DOHH2 (cell line): ENCODE measurements around the gene GREB1.

Experiments
- EZH2phosphoT487 ChIP-seq: fragments of 200-600 bp; sonication (generic); IDR thresholded peaks from 2 replicates; pipeline ENCODE4 v1.6.1; 2017; ENCODE audit warnings: borderline replicate concordance, mild to moderate bottlenecking, antibody characterized with exemption, low read length, moderate library complexity, mixed read lengths
- TF ChIP-seq, protein P1 (sequence below): fragments of 200-600 bp; sonication (generic); IDR thresholded peaks from one replicate; pipeline ENCODE4 v1.5.1; 2014; ENCODE audit warnings: antibody characterized with exemption, mild to moderate bottlenecking, low read depth, low read length; ENCODE audit not compliant: poor library complexity, severe bottlenecking

DNA sequence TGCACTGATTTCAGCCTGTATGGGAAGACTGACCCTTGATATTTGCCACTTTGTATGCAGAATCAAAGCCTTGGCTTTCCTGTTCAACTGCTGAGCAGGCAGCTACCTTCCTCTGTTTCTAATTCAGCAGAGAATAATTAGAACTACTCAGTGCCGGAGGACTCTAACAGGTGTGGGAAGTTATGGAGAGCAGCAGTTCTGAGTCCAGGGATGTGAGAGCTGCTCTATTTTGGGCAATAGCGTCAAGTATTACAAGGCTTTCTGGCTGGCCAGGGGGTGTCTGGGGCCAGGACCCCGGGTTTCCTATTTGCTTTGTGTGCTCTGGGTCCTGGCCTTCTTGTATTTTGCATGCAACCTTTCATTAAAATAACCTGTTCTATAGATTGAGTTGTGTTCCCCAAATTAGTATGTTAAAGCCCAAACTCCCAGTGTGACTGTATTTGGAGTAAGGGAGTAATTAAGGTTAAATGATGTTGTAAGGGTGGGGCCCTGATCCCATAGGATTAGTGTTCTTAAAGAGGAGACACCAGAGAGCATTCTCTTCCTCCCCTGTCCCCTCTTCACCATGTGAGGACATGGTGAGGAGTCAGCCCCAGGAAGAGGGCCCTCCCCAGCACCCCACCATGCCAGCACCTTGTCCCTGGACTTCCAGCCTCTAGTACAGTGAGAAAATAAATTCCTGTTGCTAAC, 141.7 kb downstream of the GREB1 start:
- no peak for TF ChIP-seq EZH2phosphoT487
- TF ChIP-seq, protein P1, sequence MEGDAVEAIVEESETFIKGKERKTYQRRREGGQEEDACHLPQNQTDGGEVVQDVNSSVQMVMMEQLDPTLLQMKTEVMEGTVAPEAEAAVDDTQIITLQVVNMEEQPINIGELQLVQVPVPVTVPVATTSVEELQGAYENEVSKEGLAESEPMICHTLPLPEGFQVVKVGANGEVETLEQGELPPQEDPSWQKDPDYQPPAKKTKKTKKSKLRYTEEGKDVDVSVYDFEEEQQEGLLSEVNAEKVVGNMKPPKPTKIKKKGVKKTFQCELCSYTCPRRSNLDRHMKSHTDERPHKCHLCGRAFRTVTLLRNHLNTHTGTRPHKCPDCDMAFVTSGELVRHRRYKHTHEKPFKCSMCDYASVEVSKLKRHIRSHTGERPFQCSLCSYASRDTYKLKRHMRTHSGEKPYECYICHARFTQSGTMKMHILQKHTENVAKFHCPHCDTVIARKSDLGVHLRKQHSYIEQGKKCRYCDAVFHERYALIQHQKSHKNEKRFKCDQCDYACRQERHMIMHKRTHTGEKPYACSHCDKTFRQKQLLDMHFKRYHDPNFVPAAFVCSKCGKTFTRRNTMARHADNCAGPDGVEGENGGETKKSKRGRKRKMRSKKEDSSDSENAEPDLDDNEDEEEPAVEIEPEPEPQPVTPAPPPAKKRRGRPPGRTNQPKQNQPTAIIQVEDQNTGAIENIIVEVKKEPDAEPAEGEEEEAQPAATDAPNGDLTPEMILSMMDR: no peak
